Smooth muscle cell (in vitro differentiated cells): ENCODE measurements around the gene GPC3. TPM values are rescaled to one million over a fixed set of nuclear protein-coding genes. Genes with fewer than 3 reads are reported as not detected.

Source experiments
- DNase-seq: peaks from one replicate; lab custom pipeline; 2025; ENCODE audit not compliant: unreplicated experiment; lab: John Stamatoyannopoulos, UW
- H2AFZ ChIP-seq: fragments of 200-600 bp; sonication (generic); 2 replicates; pipeline ENCODE4 v1.6.0; 2016; ENCODE audit warnings: antibody characterized with exemption, low read depth, mild to moderate bottlenecking
- H3F3A ChIP-seq: fragments of 200-600 bp; sonication (generic); 2 replicates; pipeline ENCODE4 v1.6.0; 2017; ENCODE audit warnings: antibody characterized with exemption, low read depth
- H3K27ac ChIP-seq: fragments of 200-600 bp; sonication (generic); 2 replicates; pipeline ENCODE4 v1.5.1; 2016; ENCODE audit warnings: low read depth, mild to moderate bottlenecking
- H3K27me3 ChIP-seq: fragments of 200-600 bp; sonication (generic); 2 replicates; pipeline ENCODE4 v1.6.1; 2016; ENCODE audit warnings: low read depth, mild to moderate bottlenecking
- H3K36me3 ChIP-seq: fragments of 200-600 bp; sonication (generic); 2 replicates; pipeline ENCODE4 v1.5.1; 2016; ENCODE audit warnings: low read depth
- H3K4me1 ChIP-seq: fragments of 200-600 bp; sonication (generic); 2 replicates; pipeline ENCODE4 v1.5.1; 2016; ENCODE audit warnings: low read depth
- H3K4me2 ChIP-seq: fragments of 200-600 bp; sonication (generic); 2 replicates; pipeline ENCODE4 v1.6.0; 2016; ENCODE audit warnings: mild to moderate bottlenecking
- H3K4me3 ChIP-seq: fragments of 200-600 bp; sonication (generic); 2 replicates; pipeline ENCODE4 v1.5.1; 2016; ENCODE audit warnings: mild to moderate bottlenecking
- H3K79me2 ChIP-seq: fragments of 200-600 bp; sonication (generic); 2 replicates; pipeline ENCODE4 v1.6.0; 2016; ENCODE audit warnings: low read depth, mild to moderate bottlenecking
- H3K9ac ChIP-seq: fragments of 200-600 bp; sonication (generic); 2 replicates; pipeline ENCODE4 v1.6.0; 2016; ENCODE audit warnings: low read depth
- H3K9me3 ChIP-seq: fragments of 200-600 bp; sonication (generic); replicated peaks from 2 replicates; pipeline ENCODE4 v1.5.1; 2016; ENCODE audit warnings: low read depth
- H4K20me1 ChIP-seq: fragments of 200-600 bp; sonication (generic); 2 replicates; pipeline ENCODE4 v1.6.0; 2016; ENCODE audit warnings: low read depth
- CTCF ChIP-seq: fragments of 200-600 bp; sonication (generic); IDR thresholded peaks from 2 replicates; pipeline ENCODE4 v1.5.1; 2017; ENCODE audit warnings: borderline replicate concordance, mild to moderate bottlenecking, antibody characterized with exemption; ENCODE audit not compliant: insufficient read depth, poor library complexity, severe bottlenecking
- WGBS: methylation state at CpG from one replicate; pipeline ENCODE4 v1.1.7; 2016; ENCODE audit warnings: low lambda C conversion rate; 5-methylcytosine and 5-hydroxymethylcytosine counted together
- polyA plus RNA-seq: library from polyadenylated mRNA; unstranded; fragments of >200 nt; fragmentation: Nextera tagmentation; extraction: Ambion mirVana; gene quantifications from 2 replicates; pipeline ENCODE4 v1.2.1, GENCODE V29; 2016
- small RNA-seq: library from RNA; depleted of rRNA; stranded (forward); fragments of <200 nt; gene quantifications from one replicate; pipeline ENCODE3, GENCODE V24; 2014
- total RNA-seq: library from RNA; depleted of rRNA; stranded (reverse); fragments of >200 nt; gene quantifications from 2 replicates; pipeline ENCODE4 v1.2.3, GENCODE V29; 2014

Gene GPC3
- total and polyA plus RNA-seq, 2 experiments from 2014 or later, result 120 to 191 TPM

DNA sequence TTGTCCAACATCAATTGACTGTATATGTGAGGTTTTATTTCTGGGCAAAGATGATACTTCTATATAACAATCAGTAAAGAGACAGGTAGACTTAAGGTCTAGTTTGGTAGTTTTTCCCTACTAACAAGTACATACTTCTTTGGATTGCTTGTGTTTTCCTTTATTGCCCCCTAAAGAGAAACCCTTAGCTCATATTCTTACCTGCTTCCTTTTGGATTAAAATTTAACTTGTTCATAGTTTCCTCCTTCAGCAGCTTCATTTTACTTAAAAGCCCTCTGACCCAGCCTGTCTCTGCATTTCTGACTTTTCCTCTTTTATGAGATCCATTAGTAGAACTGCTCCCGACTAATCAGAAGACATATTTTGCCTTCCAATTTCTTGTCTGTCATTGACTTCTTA, 494.4 kb downstream of the GPC3 start:
- H3K36me3 ChIP-seq, result no peaks in the 10 kb centered on the region
- no peak overlapping the region for H2AFZ ChIP-seq
- no peaks in the 10 kb centered on the region for H3K9me3 ChIP-seq
- H3K9ac ChIP-seq, result no peak overlapping the region
- 79% methylated on average over 1 of the region's 1 CpG for WGBS
- no peaks in the 10 kb centered on the region for H3K79me2 ChIP-seq
- H4K20me1 ChIP-seq, result no peaks in the 10 kb centered on the region
- no peak overlapping the region for H3K4me2 ChIP-seq
- no peaks in the 10 kb centered on the region for H3F3A ChIP-seq
- H3K27ac ChIP-seq, result no peak overlapping the region
- no peak for TF ChIP-seq CTCF
- no peak for DNase-seq
- H3K27me3 ChIP-seq, result no peaks in the 10 kb centered on the region
- no peak overlapping the region for H3K4me3 ChIP-seq
- no peaks in the 10 kb centered on the region for H3K4me1 ChIP-seq

Small RNA genes lying within 50 kb of the gene (small RNA-seq; reads per million reads assigned to genes)
- gene RNU6-203P, result not detected
